Anterior cingulate cortex (tissue), 58 donors: ENCODE data around the gene DCAF10.
A peak's percentile ranks its signal among the peaks of the same experiment; 100 is the strongest.
"Not testable (repeated sequence)": the region's sequence is repeated elsewhere in the genome, so short reads cannot be mapped to it uniquely, and the experiment has no call there.

Source experiments
- DNase-seq, 58 donors: peaks; one replicate each; lab custom pipeline; 2025; lab: John Stamatoyannopoulos, UW

The DCAF10 gene

DNA sequence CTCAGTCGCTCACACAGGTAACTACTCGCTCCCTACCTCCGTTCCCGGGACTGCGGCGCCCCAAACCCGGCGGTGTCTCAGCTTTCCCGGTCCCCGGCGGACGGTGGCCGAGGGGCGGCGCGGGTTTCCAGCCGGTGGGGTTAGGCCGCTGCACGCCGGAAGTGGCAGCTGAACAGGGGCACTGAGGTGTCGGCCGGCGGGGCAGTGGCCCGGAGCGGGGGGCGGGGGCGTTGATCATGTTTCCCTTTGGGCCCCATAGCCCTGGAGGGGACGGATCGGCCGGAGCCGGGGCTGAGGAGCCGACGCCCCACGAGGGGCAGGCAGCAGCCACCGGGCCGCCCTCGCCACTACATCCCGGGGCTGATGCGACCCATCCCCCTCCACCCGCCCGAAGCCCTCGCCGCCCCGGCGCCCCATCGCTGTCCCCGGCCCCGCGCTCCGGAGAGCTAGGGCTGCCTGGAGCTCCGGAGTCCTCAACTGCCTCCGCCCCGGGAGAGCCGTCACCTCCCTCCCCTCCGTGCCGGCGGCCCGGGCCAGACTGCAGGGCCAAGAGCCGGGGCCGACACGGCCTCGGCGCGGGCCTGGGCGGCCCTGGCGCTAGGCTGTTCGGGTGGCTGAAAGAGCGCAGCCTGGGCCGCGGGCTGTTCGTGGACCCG is at the start of gene DCAF10:
DCAF10 (plus strand) TSS at position 167 of the 656 bp plus-strand sequence; CDS start at position 237, 70 bp downstream.
- peak in 57 of 58 donors; percentile 22 to 89 (median 78) for DNase-seq

- no peak for DNase-seq
Observed at GRCh38 chr9:37751186-37751585, 49.4 kb upstream of the DCAF10 start.

DNA sequence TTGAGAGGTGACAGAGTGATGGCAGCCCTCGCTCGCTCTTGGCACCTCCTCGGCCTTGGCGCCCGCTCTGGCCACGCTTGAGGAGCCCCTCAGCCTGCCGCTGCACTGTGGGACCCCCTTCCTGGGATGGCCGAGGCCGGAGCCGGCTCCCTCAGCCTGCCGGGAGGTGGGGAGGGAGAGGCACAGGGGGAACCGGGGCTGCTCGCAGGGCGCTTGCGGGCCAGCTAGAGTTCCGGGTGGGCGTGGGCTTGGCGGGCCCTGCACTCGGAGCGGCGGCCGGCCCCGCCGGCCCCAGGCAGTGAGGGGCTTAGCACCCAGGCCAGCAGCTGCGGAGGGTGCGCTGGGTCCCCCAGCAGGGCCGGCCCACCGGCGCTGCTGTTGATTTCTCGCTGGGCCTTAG is 48.9 kb upstream of the DCAF10 start:
- not testable (repeated sequence) for DNase-seq

DNA sequence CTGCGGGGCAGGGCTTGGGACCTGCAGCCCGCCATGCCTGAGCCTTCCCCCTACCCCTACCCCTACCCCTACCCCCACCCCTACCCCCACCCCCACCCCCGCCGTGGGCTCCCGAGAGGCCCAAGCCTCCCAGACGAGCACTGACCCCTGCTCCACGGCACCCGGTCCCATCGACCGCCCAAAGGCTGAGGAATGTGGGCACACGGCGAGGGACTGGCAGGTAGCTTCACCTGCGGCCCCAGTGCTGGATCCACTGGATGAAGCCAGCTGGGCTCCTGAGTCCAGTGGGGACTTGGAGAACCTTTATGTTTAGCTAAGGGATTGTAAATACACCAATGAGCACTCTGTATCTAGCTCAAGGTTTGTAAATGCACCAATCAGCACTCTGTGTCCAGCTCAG is 48.5 kb upstream of the DCAF10 start:
- not testable (repeated sequence) for DNase-seq

DNA sequence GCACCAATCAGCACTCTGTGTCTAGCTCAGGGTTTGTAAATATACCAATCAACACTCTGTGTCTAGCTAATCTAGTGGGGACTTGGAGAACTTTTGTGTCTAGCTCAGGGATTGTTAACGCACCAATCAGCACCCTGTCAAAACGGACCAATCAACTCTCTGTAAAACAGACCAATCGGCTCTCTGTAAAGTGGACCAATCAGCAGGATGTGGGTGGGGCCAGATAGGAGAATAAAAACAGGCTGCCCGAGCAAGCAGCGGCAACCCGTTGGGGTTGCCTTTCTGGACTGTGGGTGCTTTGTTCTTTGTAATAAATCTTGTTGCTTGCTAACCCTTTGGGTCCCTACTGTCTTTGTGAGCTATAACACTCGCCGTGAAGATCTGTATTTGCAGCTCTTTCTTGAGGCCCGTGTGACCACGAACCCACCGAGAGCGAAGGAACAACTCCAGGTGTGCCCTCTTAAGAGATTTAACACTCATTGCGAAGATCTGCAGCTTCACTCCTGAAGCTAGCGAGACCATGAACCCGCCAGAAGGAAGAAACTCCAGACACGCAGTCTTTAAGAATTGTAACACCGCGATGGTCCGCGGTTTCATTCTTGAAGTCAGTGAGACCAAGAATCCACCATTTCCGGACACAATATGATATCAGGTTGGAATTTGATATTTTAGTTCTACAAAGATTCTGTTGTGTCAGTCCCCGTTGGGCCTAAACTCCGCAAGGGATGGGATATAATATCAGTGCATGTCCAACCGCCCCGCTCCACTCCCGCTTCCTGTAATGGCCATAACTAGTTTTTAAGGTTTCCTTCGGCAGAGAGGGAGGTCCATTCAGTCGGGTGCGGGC is 47.7 kb upstream of the DCAF10 start:
- no peak for DNase-seq

DNA sequence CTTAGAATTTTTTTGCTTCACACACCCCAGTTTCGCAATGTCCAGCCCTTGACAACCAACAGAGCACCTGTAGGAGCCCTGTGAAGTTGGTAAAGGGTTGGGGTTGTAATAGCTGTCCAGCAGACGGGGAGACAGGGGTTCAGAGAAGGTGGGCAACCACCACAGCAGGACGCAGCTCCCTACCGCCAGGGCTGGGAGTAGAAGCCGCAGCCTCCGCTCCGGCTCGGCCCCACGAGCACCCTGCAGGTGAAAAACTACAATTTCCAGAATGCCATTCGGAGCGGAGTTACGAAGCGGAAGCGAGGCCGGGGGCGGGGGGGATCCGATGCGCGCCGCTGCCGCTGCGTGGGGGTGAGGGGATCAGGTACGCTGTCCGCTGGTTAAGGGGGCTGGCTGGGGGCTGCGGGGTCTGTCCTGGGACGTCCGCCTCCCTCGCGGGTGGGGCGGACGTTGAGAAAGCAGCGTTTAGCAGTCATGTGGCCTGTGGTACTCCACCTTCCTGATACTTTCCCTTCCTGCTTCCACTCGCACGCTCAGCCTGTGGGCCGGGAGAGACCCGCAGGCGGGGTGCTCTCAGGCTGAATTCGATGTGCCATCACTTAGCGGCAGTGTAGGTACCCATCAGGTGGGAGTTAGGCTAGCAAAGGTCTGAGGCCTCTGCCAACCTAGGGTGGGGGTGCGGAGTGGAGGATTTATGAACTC is 47.0 kb upstream of the DCAF10 start, which contains the start of gene TRMT10B:
TRMT10B (plus strand) TSS at position 317 of the 702 bp plus-strand sequence. CDS start 8,127 bp downstream, outside the sequence.
- DNase-seq = peak in 56 of 58 donors; percentile 9 to 80 (median 56)

DNA sequence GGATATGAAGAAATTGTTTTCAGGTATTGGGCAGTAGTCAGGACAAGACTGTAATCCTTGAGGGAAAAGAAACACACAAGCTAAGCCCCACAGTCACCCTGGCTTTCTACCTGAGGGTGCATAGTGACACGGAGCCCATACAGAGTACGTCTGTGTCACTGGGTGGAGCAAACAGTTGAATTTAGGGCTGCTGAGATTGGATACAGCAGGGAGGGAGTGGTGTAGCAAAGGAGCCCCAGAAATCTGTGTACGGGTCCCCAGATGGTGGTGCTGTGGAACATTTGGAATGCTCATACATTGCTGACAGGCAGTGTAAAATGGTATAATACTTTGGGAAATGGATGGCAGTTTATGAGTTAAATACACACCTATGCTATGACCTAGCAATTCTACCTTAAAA is 41.9 kb upstream of the DCAF10 start:
- DNase-seq = no peak

- DNase-seq = no peak
Observed at GRCh38 chr9:37760416-37761161, 40.0 kb upstream of the DCAF10 start.

DNA sequence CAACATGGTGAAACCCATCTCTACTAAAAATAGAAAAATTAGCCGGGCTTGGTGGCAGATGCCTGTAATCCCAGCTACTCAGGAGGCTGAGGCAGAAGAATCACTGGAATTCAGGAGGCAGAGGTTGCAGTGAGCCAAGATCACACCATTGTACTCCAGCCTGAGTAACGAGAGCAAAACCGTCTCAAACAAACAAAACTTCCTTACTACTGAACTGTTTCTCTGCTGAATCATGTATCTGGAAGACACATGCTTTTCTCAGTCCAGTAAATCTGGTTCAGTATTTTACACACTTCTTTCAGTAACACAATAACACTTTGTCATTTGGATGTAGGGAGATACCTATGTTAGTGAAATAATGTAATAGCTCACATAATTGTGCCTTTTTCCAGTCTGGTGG is 39.1 kb upstream of the DCAF10 start:
- no peak for DNase-seq

DNA sequence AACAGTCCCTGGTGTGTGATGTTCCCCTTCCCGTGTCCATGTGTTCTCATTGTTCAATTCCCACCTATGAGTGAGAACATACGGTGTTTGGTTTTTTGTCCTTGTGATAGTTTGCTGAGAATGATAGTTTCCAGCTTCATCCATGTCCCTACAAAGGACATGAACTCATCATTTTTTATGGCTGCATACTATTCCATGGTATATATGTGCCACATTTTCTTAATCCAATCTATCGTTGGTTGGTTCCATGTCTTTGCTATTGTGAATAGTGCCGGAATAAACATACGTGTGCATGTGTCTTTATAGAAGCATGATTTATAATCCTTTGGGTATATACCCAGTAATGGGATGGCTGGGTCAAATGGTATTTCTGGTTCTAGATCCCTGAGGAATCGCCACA is 35.3 kb upstream of the DCAF10 start:
- not testable (repeated sequence) for DNase-seq

GRCh38 chr9:37769306-37769705 is 31.3 kb upstream of the DCAF10 start:
- no peak for DNase-seq

DNA sequence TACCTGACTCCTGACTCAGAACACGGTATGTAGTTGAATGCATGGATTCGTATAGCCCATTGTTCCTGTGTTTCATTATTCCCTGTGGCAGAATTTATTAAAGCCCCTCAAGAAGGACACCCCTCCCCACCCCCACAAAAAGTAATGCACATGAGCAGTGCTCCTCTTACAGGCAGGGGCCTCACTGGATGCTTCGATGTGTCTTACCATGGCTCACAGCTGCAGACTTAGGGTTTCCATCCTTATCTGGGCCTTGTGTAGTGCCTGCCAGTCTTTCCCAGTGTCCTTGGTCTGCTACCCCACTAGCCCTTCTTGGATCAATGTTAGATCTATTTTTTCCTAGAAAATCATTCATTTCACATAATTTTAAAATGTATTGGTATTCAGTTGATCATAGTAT is 30.6 kb upstream of the DCAF10 start:
- no peak for DNase-seq

- no peak for DNase-seq
Observed at GRCh38 chr9:37775216-37775919, 25.2 kb upstream of the DCAF10 start.

- no peak for DNase-seq
Observed at GRCh38 chr9:37776328-37776727, 24.3 kb upstream of the DCAF10 start.

GRCh38 chr9:37778534-37778933 is 22.1 kb upstream of the DCAF10 start:
- DNase-seq = no peak

DNA sequence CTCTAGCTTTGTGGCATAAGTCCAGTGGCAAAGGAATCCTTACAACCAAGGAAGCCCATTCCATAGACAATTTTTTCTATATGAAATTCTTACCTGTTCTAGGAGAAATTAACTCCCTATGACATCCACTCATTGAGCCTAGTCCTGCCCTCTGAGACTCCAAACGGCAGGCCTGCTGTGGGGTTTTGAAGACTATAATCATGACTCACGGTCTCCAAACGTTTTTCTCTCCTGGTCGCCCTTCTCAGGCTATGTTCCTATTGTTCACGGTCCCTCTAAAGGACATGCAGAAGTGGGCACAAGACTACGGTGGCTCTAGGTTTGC is 16.3 kb upstream of the DCAF10 start:
- DNase-seq = no peak

DNA sequence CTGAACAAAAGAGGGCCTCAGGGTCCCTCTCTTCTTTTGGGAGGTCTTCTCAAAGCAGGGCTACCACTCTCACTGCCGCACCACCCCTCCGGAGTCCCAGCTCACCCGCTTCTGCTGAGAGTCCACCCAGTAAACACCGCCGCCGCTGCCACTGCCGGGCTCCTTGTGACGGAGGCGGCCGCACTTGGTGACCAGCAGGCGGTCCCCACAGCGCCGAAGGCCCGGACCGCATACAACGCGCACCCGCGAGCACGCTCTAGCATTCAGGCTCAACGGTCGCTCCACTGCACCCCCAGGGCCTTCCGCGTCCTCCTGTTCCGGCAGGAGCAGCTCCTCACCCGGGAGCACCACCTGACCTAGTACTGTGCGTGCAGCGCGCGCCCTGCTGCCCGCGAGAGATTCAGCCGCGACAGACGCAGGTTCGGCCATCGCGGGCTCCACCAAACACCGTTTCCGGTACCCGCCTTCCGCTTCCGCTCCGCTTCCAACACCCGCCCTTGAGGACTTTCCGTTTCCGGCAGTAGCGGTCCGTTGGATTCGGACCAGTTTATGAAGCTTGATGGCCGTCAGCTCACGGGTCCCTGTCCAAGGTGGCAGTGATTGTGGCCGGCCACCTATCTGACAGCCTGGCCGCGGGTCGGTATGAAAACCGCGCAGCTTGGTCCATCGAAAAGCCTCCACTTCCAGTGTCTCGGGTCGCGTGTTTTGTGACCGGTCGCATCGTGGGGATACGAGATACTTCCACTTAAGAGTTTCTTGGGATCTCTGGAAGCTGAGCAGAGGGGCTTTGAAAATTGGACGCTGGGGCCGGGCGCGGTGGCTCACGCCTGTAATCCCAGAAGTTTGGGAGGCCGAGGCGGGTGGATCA is 15.7 kb upstream of the DCAF10 start, which contains the start of gene EXOSC3:
EXOSC3 (minus strand) TSS at position 449 of the 868 bp plus-strand sequence; CDS start at position 429, 20 bp downstream.
- DNase-seq = peak; percentile 38 to 95 (median 83)

GRCh38 chr9:37787059-37787458 is 13.5 kb upstream of the DCAF10 start:
- no peak for DNase-seq

DNA sequence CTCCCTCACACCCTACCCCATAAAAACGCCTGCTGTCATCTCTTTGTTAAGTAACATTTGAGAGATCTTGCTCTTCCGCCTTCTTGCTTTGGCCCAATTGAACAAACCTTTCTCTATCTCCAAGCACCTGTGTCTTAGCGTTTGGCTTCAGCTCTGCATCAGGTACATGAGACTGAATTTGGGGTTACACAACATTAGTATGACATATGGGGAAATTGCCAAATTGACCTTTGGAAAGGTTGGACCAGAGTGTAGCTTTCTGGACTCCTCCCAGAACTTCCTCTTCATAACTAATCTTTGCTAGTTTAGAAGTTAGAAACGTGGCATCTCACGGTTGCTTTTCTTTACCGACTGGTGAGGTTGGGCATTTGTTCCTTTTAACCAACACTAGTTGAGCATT is 12.3 kb upstream of the DCAF10 start:
- DNase-seq = no peak
